ENCODE results near the gene CABP2. TPM values are rescaled to one million over a fixed set of nuclear protein-coding genes. Genes with fewer than 3 reads are reported as not detected.

The CABP2 gene
- total and polyA plus RNA-seq, 5 donors = not detected

- WGBS = 87% methylated on average over 10 of the region's 10 CpGs
- Histone ChIP-seq H3K9me3 (ENCODE audit: control insufficient read depth, low read length) (no peaks in the 10 kb centered on the region), H3K4me1 (ENCODE audit: control insufficient read depth, insufficient read depth, low read length) (no peaks in the 10 kb centered on the region), H3K27ac (ENCODE audit: low read length) (no peak overlapping the region), H3K27me3 (ENCODE audit: control insufficient read depth, insufficient read depth) (no peaks in the 10 kb centered on the region), H3K4me3 (ENCODE audit: low read length) (no peak overlapping the region)
- intact Hi-C loops (cut with DNase I) = no loop called here
- ATAC-seq (peak in 1 of 2 donors; percentile 9), DNase-seq (no peak)
Measured at GRCh38 chr11:67538823-67539505, 15.7 kb upstream of the CABP2 start.

- no peak for DNase-seq
- Histone ChIP-seq H3K4me1 (ENCODE audit: control insufficient read depth, insufficient read depth, low read length) (no peaks in the 10 kb centered on the region), H3K4me3 (ENCODE audit: low read length) (no peak overlapping the region), H3K27me3 (ENCODE audit: control insufficient read depth, insufficient read depth) (no peaks in the 10 kb centered on the region), H3K9me3 (ENCODE audit: control insufficient read depth, low read length) (peaks cover 2% of the 10 kb centered on the region), H3K27ac (ENCODE audit: low read length) (no peak overlapping the region)
- ATAC-seq = peak in 1 of 2 donors; percentile 69
- intact Hi-C loops (cut with DNase I) = no loop called here
- WGBS = 70% methylated on average over 6 of the region's 6 CpGs
Measured at GRCh38 chr11:67538306-67538705, 15.1 kb upstream of the CABP2 start.

GRCh38 chr11:67535561-67535960 is 12.3 kb upstream of the CABP2 start:
- intact Hi-C loops (cut with DNase I) = no loop called here
- WGBS = 67% methylated on average over 1 of the region's 1 CpG
- H3K9me3 ChIP-seq (ENCODE audit: control insufficient read depth, low read length) = peaks cover 2% of the 10 kb centered on the region
- no peak overlapping the region for H3K27ac ChIP-seq (ENCODE audit: low read length)
- H3K27me3 ChIP-seq (ENCODE audit: control insufficient read depth, insufficient read depth) = no peaks in the 10 kb centered on the region
- DNase-seq (no peak), ATAC-seq (no peak)
- H3K4me1 ChIP-seq (ENCODE audit: control insufficient read depth, insufficient read depth, low read length) = no peaks in the 10 kb centered on the region
- no peak overlapping the region for H3K4me3 ChIP-seq (ENCODE audit: low read length)

GRCh38 chr11:67534070-67534679 is 10.9 kb upstream of the CABP2 start:
- no peaks in the 10 kb centered on the region for H3K4me1 ChIP-seq (ENCODE audit: control insufficient read depth, insufficient read depth, low read length)
- H3K9me3 ChIP-seq (ENCODE audit: control insufficient read depth, low read length) = peaks cover 2% of the 10 kb centered on the region
- H3K27me3 ChIP-seq (ENCODE audit: control insufficient read depth, insufficient read depth) = no peaks in the 10 kb centered on the region
- DNase-seq (no peak), ATAC-seq (no peak)
- H3K27ac ChIP-seq (ENCODE audit: low read length) = no peak overlapping the region
- H3K4me3 ChIP-seq (ENCODE audit: low read length) = no peak overlapping the region
- WGBS = 32% methylated on average over 4 of the region's 4 CpGs
- intact Hi-C loops (cut with DNase I) = no loop called here

GRCh38 chr11:67532889-67533288 is 9.6 kb upstream of the CABP2 start:
- Histone ChIP-seq H3K27ac (ENCODE audit: low read length) (no peak overlapping the region), H3K4me3 (ENCODE audit: low read length) (no peak overlapping the region), H3K9me3 (ENCODE audit: control insufficient read depth, low read length) (peaks cover 2% of the 10 kb centered on the region), H3K27me3 (ENCODE audit: control insufficient read depth, insufficient read depth) (no peaks in the 10 kb centered on the region), H3K4me1 (ENCODE audit: control insufficient read depth, insufficient read depth, low read length) (no peaks in the 10 kb centered on the region)
- ATAC-seq = no peak
- no peak for DNase-seq
- WGBS = 74% methylated on average over 2 of the region's 2 CpGs
- intact Hi-C loops (cut with DNase I) = no loop called here

GRCh38 chr11:67530282-67530592 is 7.0 kb upstream of the CABP2 start:
- H3K4me1 ChIP-seq (ENCODE audit: control insufficient read depth, insufficient read depth, low read length) = no peaks in the 10 kb centered on the region
- 75% methylated on average over 5 of the region's 5 CpGs for WGBS

GRCh38 chr11:67528376-67528775 is 5.1 kb upstream of the CABP2 start:
- 89% methylated on average over 4 of the region's 4 CpGs for WGBS
- no peaks in the 10 kb centered on the region for H3K27me3 ChIP-seq (ENCODE audit: control insufficient read depth, insufficient read depth)
- H3K27ac ChIP-seq (ENCODE audit: low read length) = no peak overlapping the region
- H3K9me3 ChIP-seq (ENCODE audit: control insufficient read depth, low read length) = no peaks in the 10 kb centered on the region
- no peak for DNase-seq
- no peak for ATAC-seq
- intact Hi-C loops (cut with DNase I) = no loop called here
- H3K4me1 ChIP-seq (ENCODE audit: control insufficient read depth, insufficient read depth, low read length) = no peaks in the 10 kb centered on the region
- no peak overlapping the region for H3K4me3 ChIP-seq (ENCODE audit: low read length)

More at GRCh38 chr11:67530282-67530592, 7.0 kb upstream of the CABP2 start:
- no peak overlapping the region for H3K27ac ChIP-seq (ENCODE audit: low read length)
- peaks cover 2% of the 10 kb centered on the region for H3K9me3 ChIP-seq (ENCODE audit: control insufficient read depth, low read length)
- no peak overlapping the region for H3K4me3 ChIP-seq (ENCODE audit: low read length)
- intact Hi-C loops (cut with DNase I) = no loop called here
- no peak for ATAC-seq
- no peaks in the 10 kb centered on the region for H3K27me3 ChIP-seq (ENCODE audit: control insufficient read depth, insufficient read depth)
- DNase-seq = no peak

GRCh38 chr11:67525275-67525976 is 2.2 kb upstream of the CABP2 start:
- no peak for ATAC-seq
- H3K4me1 ChIP-seq (ENCODE audit: control insufficient read depth, insufficient read depth, low read length) = no peaks in the 10 kb centered on the region
- H3K27me3 ChIP-seq (ENCODE audit: control insufficient read depth, insufficient read depth) = no peaks in the 10 kb centered on the region
- no peak overlapping the region for H3K4me3 ChIP-seq (ENCODE audit: low read length)
- intact Hi-C loops (cut with DNase I) = no loop called here
- WGBS = 68% methylated on average over 5 of the region's 5 CpGs
- no peaks in the 10 kb centered on the region for H3K9me3 ChIP-seq (ENCODE audit: control insufficient read depth, low read length)
- no peak overlapping the region for H3K27ac ChIP-seq (ENCODE audit: low read length)
- DNase-seq = peak in 1 of 3 donors; percentile 36

GRCh38 chr11:67524480-67524808 is 1.2 kb upstream of the CABP2 start:
- no peaks in the 10 kb centered on the region for H3K9me3 ChIP-seq (ENCODE audit: control insufficient read depth, low read length)
- H3K27ac ChIP-seq (ENCODE audit: low read length) = no peak overlapping the region
- no peaks in the 10 kb centered on the region for H3K4me1 ChIP-seq (ENCODE audit: control insufficient read depth, insufficient read depth, low read length)
- ATAC-seq = no peak
- H3K27me3 ChIP-seq (ENCODE audit: control insufficient read depth, insufficient read depth) = no peaks in the 10 kb centered on the region
- H3K4me3 ChIP-seq (ENCODE audit: low read length) = no peak overlapping the region
- no peak for DNase-seq
- 82% methylated on average over 9 of the region's 9 CpGs for WGBS
- intact Hi-C loops (cut with DNase I) = no loop called here

GRCh38 chr11:67523556-67524479 is 572 bp upstream of the CABP2 start:
- Histone ChIP-seq H3K4me3 (ENCODE audit: low read length) (no peak overlapping the region), H3K27me3 (ENCODE audit: control insufficient read depth, insufficient read depth) (no peaks in the 10 kb centered on the region), H3K9me3 (ENCODE audit: control insufficient read depth, low read length) (no peaks in the 10 kb centered on the region), H3K27ac (ENCODE audit: low read length) (no peak overlapping the region), H3K4me1 (ENCODE audit: control insufficient read depth, insufficient read depth, low read length) (no peaks in the 10 kb centered on the region)
- WGBS = 81% methylated on average over 25 of the region's 25 CpGs
- intact Hi-C loops (cut with DNase I) = no loop called here
- ATAC-seq = no peak
- peak in 1 of 3 donors; percentile 44 for DNase-seq

GRCh38 chr11:67522338-67522737 is 908 bp downstream of the CABP2 start:
- no peaks in the 10 kb centered on the region for H3K4me1 ChIP-seq (ENCODE audit: control insufficient read depth, insufficient read depth, low read length)
- no peaks in the 10 kb centered on the region for H3K9me3 ChIP-seq (ENCODE audit: control insufficient read depth, low read length)
- intact Hi-C loops (cut with DNase I) = no loop called here
- H3K27ac ChIP-seq (ENCODE audit: low read length) = no peak overlapping the region
- no peak overlapping the region for H3K4me3 ChIP-seq (ENCODE audit: low read length)
- DNase-seq (peak in 1 of 3 donors; percentile 55), ATAC-seq (no peak)
- WGBS = 88% methylated on average over 15 of the region's 15 CpGs
- no peaks in the 10 kb centered on the region for H3K27me3 ChIP-seq (ENCODE audit: control insufficient read depth, insufficient read depth)

Data from right cardiac atrium (tissue), 5 donors.